HepG2 (cell line): ENCODE measurements around the gene GDF15. TPM values are rescaled to one million over a fixed set of nuclear protein-coding genes. Genes with fewer than 3 reads are reported as not detected.

Experiments used
- ARNT ChIP-seq: fragments of 450-650 bp; IDR thresholded peaks from 2 replicates; pipeline ENCODE4 v1.6.1; 2017
- ATF1 ChIP-seq: IDR thresholded peaks from 2 replicates; pipeline ENCODE4 v1.6.1; 2016; ENCODE audit warnings: mild to moderate bottlenecking, control low read depth
- CBX1 ChIP-seq: IDR thresholded peaks from one replicate; pipeline ENCODE4 v1.6.1; 2016; ENCODE audit warnings: antibody characterized with exemption, low read depth
- GMEB1 ChIP-seq: sonication (generic); formaldehyde crosslinking; IDR thresholded peaks from 2 replicates; pipeline ENCODE4 v1.5.1; 2020; ENCODE audit warnings: missing genetic modification reagents, mild to moderate bottlenecking, borderline replicate concordance
- HNF4A ChIP-seq: sonication (generic); formaldehyde crosslinking; IDR thresholded peaks from 2 replicates; pipeline ENCODE4 v1.4.0; 2020; ENCODE audit warnings: missing genetic modification reagents
- IKZF1 ChIP-seq: fragments of 450-650 bp; IDR thresholded peaks from 2 replicates; pipeline ENCODE4 v1.7.1; 2016
- JDP2 ChIP-seq: sonication (generic); formaldehyde crosslinking; IDR thresholded peaks from 2 replicates; pipeline ENCODE4 v1.8.1; 2022; ENCODE audit warnings: missing genetic modification reagents, borderline replicate concordance
- KDM3A ChIP-seq: IDR thresholded peaks from 2 replicates; pipeline ENCODE4 v1.6.1; 2018; ENCODE audit warnings: low read depth, missing compliant biosample characterization
- KLF9 ChIP-seq: IDR thresholded peaks from 2 replicates; pipeline ENCODE4 v1.6.1; 2016; ENCODE audit warnings: low read depth
- NKX3-1 ChIP-seq: sonication (generic); formaldehyde crosslinking; IDR thresholded peaks from 2 replicates; pipeline ENCODE4 v1.5.0; 2020; ENCODE audit warnings: missing genetic modification reagents
- NRL ChIP-seq: sonication (generic); formaldehyde crosslinking; IDR thresholded peaks from 2 replicates; pipeline ENCODE4 v1.5.0; 2020; ENCODE audit warnings: missing genetic modification reagents, mild to moderate bottlenecking, moderate library complexity, borderline replicate concordance
- SNAPC4 ChIP-seq: sonication (generic); formaldehyde crosslinking; IDR thresholded peaks from 2 replicates; pipeline ENCODE4 v1.4.0; 2020; ENCODE audit warnings: mild to moderate bottlenecking, missing genetic modification reagents
- SP4 ChIP-seq: sonication (generic); formaldehyde crosslinking; IDR thresholded peaks from 2 replicates; pipeline ENCODE4 v1.8.1; 2023; ENCODE audit warnings: mild to moderate bottlenecking, missing genetic modification reagents
- XRCC5 ChIP-seq: fragments of 200-400 bp; formaldehyde crosslinking; optimal IDR thresholded peaks from 2 replicates; pipeline ENCODE3; 2017; ENCODE audit warnings: mild to moderate bottlenecking, low read length
- ZNF30 ChIP-seq: sonication (generic); formaldehyde crosslinking; IDR thresholded peaks from 2 replicates; pipeline ENCODE4 v1.5.0; 2020; ENCODE audit warnings: mild to moderate bottlenecking, missing genetic modification reagents
- ZNF512B ChIP-seq: sonication (generic); formaldehyde crosslinking; IDR thresholded peaks from 2 replicates; pipeline ENCODE4 v1.5.1; 2020; ENCODE audit warnings: missing genetic modification reagents, mild to moderate bottlenecking, borderline replicate concordance
- ZNF614 ChIP-seq: IDR thresholded peaks from 2 replicates; pipeline ENCODE4 v1.6.1; 2018; ENCODE audit warnings: missing biosample characterization, missing genetic modification reagents, inconsistent platforms, borderline replicate concordance
- ZNF629 ChIP-seq: sonication (generic); formaldehyde crosslinking; conservative IDR thresholded peaks from 2 replicates; pipeline ENCODE4 v1.5.0; 2020; ENCODE audit warnings: missing genetic modification reagents
- ZNF713 ChIP-seq: sonication (generic); formaldehyde crosslinking; IDR thresholded peaks from 2 replicates; pipeline ENCODE4 v1.4.0; 2020; ENCODE audit warnings: mild to moderate bottlenecking, missing genetic modification reagents
- polyA plus RNA-seq, 8 experiments: library from polyadenylated mRNA; depleted of rRNA in 3 of 8; stranded (reverse) in 7 of 8; unstranded in 1 of 8; fragments of >200 nt; fragmentation: Illumina TruSeq in 4 of 8; extraction: Trizol in 4 of 8; gene quantifications; 2 replicates each; pipeline versions ENCODE4 v1.2.1 to v1.2.3, GENCODE V29; 2011 to 2016; ENCODE audit warnings: low read depth in 4 of 8, missing spikeins in 1 of 8, mixed read lengths in 1 of 8; ENCODE audit not compliant: insufficient read depth in 1 of 8
- total RNA-seq, 5 experiments: library from RNA; depleted of rRNA; stranded (reverse); fragments of >200 nt; fragmentation: Illumina TruSeq; extraction: Trizol; gene quantifications; 2 replicates each; pipeline ENCODE4 v1.2.3, GENCODE V29; 2016; ENCODE audit warnings: low read depth in 1 of 5
- TF ChIP-seq, protein P1 (sequence below): sonication (generic); formaldehyde crosslinking; IDR thresholded peaks from 2 replicates; pipeline ENCODE4 v1.5.0; 2020; ENCODE audit warnings: missing genetic modification reagents, mild to moderate bottlenecking, borderline replicate concordance
- TF ChIP-seq, protein P2 (sequence below): sonication (generic); formaldehyde crosslinking; IDR thresholded peaks from 2 replicates; pipeline ENCODE4 v1.8.1; 2023; ENCODE audit warnings: missing genetic modification reagents, mild to moderate bottlenecking, borderline replicate concordance

The GDF15 gene
- total and polyA plus RNA-seq, 2 of the 13 experiments (the other 11 are each of a cell fraction or from before 2014, with no cell fraction given), result 146 to 422 TPM

GRCh38 chr19:18438331-18439024, 52.5 kb downstream of the GDF15 start (continued):
- no peak; the same call in 1 of the 2 replicates for TF ChIP-seq SNAPC4 (CRISPR knock-in tag)
- no peak for TF ChIP-seq ZNF629 (CRISPR knock-in tag)
- peak; percentile 78; the same call in 1 of the 2 replicates for TF ChIP-seq ZNF512B (CRISPR knock-in tag)
- TF ChIP-seq, protein P1, sequence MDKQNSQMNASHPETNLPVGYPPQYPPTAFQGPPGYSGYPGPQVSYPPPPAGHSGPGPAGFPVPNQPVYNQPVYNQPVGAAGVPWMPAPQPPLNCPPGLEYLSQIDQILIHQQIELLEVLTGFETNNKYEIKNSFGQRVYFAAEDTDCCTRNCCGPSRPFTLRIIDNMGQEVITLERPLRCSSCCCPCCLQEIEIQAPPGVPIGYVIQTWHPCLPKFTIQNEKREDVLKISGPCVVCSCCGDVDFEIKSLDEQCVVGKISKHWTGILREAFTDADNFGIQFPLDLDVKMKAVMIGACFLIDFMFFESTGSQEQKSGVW, result no peak
- TF ChIP-seq KLF9 (CRISPR knock-in tag), result no peak
- TF ChIP-seq GMEB1, result no peak; the same call in 1 of the 2 replicates
- peak; percentile 46 for TF ChIP-seq XRCC5
- TF ChIP-seq, protein P2, sequence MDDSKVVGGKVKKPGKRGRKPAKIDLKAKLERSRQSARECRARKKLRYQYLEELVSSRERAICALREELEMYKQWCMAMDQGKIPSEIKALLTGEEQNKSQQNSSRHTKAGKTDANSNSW (CRISPR knock-in tag), result no peak
- TF ChIP-seq CBX1, result no peak
- TF ChIP-seq SP4 (CRISPR knock-in tag), result no peak
- no peak for TF ChIP-seq ZNF713 (CRISPR knock-in tag)
- no peak for TF ChIP-seq HNF4A
- TF ChIP-seq KDM3A (CRISPR knock-in tag), result no peak
- no peak for TF ChIP-seq JDP2 (CRISPR knock-in tag)
- TF ChIP-seq ZNF614, result no peak
- peak; percentile 4; the same call in 1 of the 2 replicates for TF ChIP-seq NRL
- TF ChIP-seq ARNT, result no peak
- no peak for TF ChIP-seq NKX3-1 (CRISPR knock-in tag)
- no peak for TF ChIP-seq ATF1
- TF ChIP-seq ZNF30 (CRISPR knock-in tag), result no peak
- no peak for TF ChIP-seq IKZF1
